Adrenal gland (tissue), 12 donors: ENCODE measurements around the gene DOCK9. TPM values are rescaled to one million over a fixed set of nuclear protein-coding genes. Genes with fewer than 3 reads are reported as not detected.
A peak's percentile ranks its signal among the peaks of the same experiment; 100 is the strongest.

Source experiments
- DNase-seq, 7 donors: peaks; one replicate each; pipeline ENCODE4 v3.0.0-alpha.2; 2019 to 2020
- H3K27ac ChIP-seq, 5 donors: fragments of 200-600 bp; sonication (generic) in 4 of 5; 1 replicate in 3 of 5; 2 replicates in 2 of 5; pipeline versions ENCODE4 v1.5.1 to v1.8.0; 2016 to 2020; ENCODE audit warnings: mild to moderate bottlenecking in 1 of 5
- H3K27me3 ChIP-seq: fragments of 200-600 bp; 2 replicates; pipeline ENCODE4 v1.8.0; 2021
- H3K36me3 ChIP-seq, 2 donors: fragments of 200-600 bp; replicated peaks in 1 of 2; 1 replicate in 1 of 2; 2 replicates in 1 of 2; pipeline versions ENCODE4 v1.5.1 to v1.8.0; 2018 to 2022
- H3K4me1 ChIP-seq, 2 donors: fragments of 200-600 bp; replicated peaks in 1 of 2; 1 replicate in 1 of 2; 2 replicates in 1 of 2; pipeline versions ENCODE4 v1.5.1 to v1.8.0; 2018 to 2021
- H3K4me3 ChIP-seq, 4 donors: fragments of 200-600 bp; sonication (generic) in 3 of 4; one replicate each; pipeline ENCODE4 v1.5.1; 2016 to 2018
- H3K9me3 ChIP-seq, 3 donors: fragments of 200-600 bp; sonication (generic) in 1 of 3; replicated peaks in 1 of 3; 1 replicate in 2 of 3; 2 replicates in 1 of 3; pipeline versions ENCODE4 v1.5.1 to v1.8.0; 2016 to 2021
- POLR2A ChIP-seq, 2 donors: fragments of 450-650 bp; IDR thresholded peaks; one replicate each; pipeline ENCODE4 v1.6.1; 2017; ENCODE audit warnings: antibody characterized with exemption in 2 of 2, mild to moderate bottlenecking in 2 of 2, moderate library complexity in 1 of 2
- WGBS, 4 donors: extraction: QIAGEN DNeasy Blood & Tissue Kit in 2 of 4; methylation state at CpG; one replicate each; pipeline versions ENCODE4 v1.1.5 to v1.1.7; 2013 to 2017; 5-methylcytosine and 5-hydroxymethylcytosine counted together
- intact Hi-C, 2 donors: fragments of 100-400 bp; cut with DNase I; formaldehyde crosslinking; loops; one replicate each; pipeline versions ENCODE4 v1.14.1 to v1.15.0; 2022 to 2023
- polyA plus RNA-seq, 3 donors: library from polyadenylated mRNA; stranded (reverse); fragments of 200-250 nt in 2 of 3; fragments of 350-450 nt in 1 of 3; fragmentation: Illumina TruSeq in 1 of 3; extraction: RNeasy Lipid Tissue Mini Kit (QIAGEN cat#74804) in 1 of 3; gene quantifications; one replicate each; pipeline ENCODE4 v1.2.3, GENCODE V29; 2013 to 2014
- total RNA-seq, 9 donors: library from RNA; depleted of rRNA in 4 of 9; stranded (reverse); fragments of >200 nt in 4 of 9; fragments of 120-200 nt in 1 of 9; fragmentation: NEBNext Ultra II Directional in 1 of 9; extraction: Animal tissue kit (Norgen Biotek cat#: 25700) in 1 of 9; gene quantifications; one replicate each; pipeline versions ENCODE4 v1.1.0 to v1.2.4, GENCODE V29; 2013 to 2023
- TF ChIP-seq, protein P1 (sequence below), 6 experiments: fragments of 450-650 bp in 4 of 6; fragments of 200-600 bp in 2 of 6; sonication (generic) in 1 of 6; IDR thresholded peaks; 1 replicate in 5 of 6; 2 replicates in 1 of 6; pipeline versions ENCODE4 v1.5.1 to v1.8.0; 2016 to 2021; ENCODE audit warnings: antibody characterized with exemption in 6 of 6, mild to moderate bottlenecking in 2 of 6, moderate library complexity in 1 of 6
- donor health status: healthy with polysubstance abuse.
- donor health status: Bipolar disorder and iron deficiency.
- donor health status: DM: yes; HTN: yes; CAD: no.
- donor health status: DM: no; HTN: no; CAD: no.
- donor health status: DM: no; HTN: no; CAD: no.
- donor health status: DM: yes; HTN: yes; CAD: no.

Gene DOCK9
- total and polyA plus RNA-seq, 12 donors, result 16.2 to 83.4 (median 51.9) TPM

DNA sequence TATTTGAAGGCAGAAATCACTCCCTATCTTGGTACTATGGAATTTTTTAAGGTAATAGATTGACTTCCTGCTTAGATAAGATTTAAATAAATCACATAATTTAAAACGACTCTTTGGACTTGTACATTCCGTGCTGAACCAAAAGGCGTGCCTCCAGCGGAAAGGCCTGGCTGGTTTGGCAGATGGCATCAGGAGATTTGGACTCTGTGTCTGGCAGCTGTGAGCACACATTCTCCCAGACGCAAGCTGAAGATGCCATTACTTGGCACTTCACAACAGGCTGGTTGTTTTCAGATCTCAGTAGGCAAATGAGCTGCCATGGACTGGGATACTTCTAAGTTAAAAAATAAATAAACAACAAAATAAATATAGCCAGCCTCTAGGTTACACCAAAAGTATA, 120.9 kb downstream of the DOCK9 start:
- TF ChIP-seq, protein P1, sequence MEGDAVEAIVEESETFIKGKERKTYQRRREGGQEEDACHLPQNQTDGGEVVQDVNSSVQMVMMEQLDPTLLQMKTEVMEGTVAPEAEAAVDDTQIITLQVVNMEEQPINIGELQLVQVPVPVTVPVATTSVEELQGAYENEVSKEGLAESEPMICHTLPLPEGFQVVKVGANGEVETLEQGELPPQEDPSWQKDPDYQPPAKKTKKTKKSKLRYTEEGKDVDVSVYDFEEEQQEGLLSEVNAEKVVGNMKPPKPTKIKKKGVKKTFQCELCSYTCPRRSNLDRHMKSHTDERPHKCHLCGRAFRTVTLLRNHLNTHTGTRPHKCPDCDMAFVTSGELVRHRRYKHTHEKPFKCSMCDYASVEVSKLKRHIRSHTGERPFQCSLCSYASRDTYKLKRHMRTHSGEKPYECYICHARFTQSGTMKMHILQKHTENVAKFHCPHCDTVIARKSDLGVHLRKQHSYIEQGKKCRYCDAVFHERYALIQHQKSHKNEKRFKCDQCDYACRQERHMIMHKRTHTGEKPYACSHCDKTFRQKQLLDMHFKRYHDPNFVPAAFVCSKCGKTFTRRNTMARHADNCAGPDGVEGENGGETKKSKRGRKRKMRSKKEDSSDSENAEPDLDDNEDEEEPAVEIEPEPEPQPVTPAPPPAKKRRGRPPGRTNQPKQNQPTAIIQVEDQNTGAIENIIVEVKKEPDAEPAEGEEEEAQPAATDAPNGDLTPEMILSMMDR (IDR thresholded peaks at IDR 0.05), result no peak
- no peak for TF ChIP-seq POLR2A (IDR thresholded peaks at IDR 0.05)
- intact Hi-C loops, result no loop called here
- Histone ChIP-seq H3K4me3 (no peak overlapping the region), H3K4me1 (no peaks in the 10 kb centered on the region), H3K9me3 (no peaks in the 10 kb centered on the region), H3K27me3 (no peaks in the 10 kb centered on the region), H3K36me3 (peaks cover 0 to 4% of the 10 kb centered on the region in 2 donors), H3K27ac (peak overlapping the region in 2 of 5 donors; percentile 18 to 77)
- 61 to 71% (median 67%) methylated on average over 5 of the region's 5 CpGs for WGBS, 4 donors
- peak in 4 of 7 donors; percentile 40 to 81 (median 55) for DNase-seq

DNA sequence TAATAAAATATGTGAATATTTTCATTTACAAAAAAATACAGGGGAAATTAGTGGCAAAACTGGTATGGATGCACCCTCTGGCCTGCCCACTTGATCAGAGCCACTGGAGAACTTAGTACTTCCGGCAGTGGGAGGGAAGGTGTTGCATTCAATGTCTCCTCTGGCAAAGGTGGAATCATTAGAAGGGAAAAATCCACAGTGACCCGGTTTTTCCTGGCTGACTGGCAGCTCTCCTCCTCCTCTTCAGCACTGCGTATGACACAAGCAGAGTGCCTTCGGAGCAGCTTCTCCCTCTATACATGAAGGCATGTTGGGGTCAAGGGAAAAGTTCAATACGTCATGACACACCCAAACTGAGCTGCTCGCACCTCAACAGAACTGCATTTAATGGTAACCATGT, 123.4 kb downstream of the DOCK9 start:
- Histone ChIP-seq H3K4me3 (no peak overlapping the region), H3K27ac (no peak overlapping the region), H3K4me1 (no peaks in the 10 kb centered on the region), H3K36me3 (peaks cover 0 to 4% of the 10 kb centered on the region in 2 donors), H3K27me3 (no peaks in the 10 kb centered on the region), H3K9me3 (no peaks in the 10 kb centered on the region)
- DNase-seq, result no peak
- no peak for TF ChIP-seq POLR2A (IDR thresholded peaks at IDR 0.05)
- TF ChIP-seq, protein P1 (IDR thresholded peaks at IDR 0.05), result no peak
- 86 to 90% (median 89%) methylated on average over 5 to 6 of the region's 6 CpGs for WGBS, 4 donors
- intact Hi-C loops, result no loop called here

DNA sequence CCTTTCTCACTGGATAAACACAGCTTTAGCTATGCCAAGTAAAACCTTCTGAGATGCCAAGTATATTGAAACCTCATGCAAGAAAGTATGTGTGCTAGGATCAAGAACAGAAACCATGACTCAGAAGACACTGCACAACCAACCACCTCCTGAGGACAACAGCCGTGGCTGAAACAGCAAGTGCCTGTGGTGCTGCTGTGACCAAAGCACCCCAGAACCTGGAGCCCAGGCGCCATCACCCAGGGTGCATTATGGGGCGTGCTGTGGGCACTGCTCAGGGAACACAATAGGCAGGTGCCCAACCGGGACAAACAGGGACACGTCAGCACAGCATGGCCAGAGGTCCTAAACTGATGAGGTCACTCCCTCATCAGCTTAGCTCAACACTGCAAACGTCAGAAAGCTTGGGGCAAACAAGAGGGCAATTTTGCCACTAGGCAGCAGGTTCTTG, 124.1 kb downstream of the DOCK9 start:
- no peaks in the 10 kb centered on the region for H3K4me1 ChIP-seq
- 76 to 88% (median 82%) methylated on average over 5 to 6 of the region's 6 CpGs for WGBS, 4 donors
- H3K27ac ChIP-seq, result no peak overlapping the region
- no peaks in the 10 kb centered on the region for H3K9me3 ChIP-seq
- H3K36me3 ChIP-seq, result peaks cover 0 to 4% of the 10 kb centered on the region in 2 donors
- H3K27me3 ChIP-seq, result no peaks in the 10 kb centered on the region
- TF ChIP-seq POLR2A (IDR thresholded peaks at IDR 0.05), result no peak
- TF ChIP-seq, protein P1 (IDR thresholded peaks at IDR 0.05), result no peak
- intact Hi-C loops, result no loop called here
- DNase-seq, result peak in 1 of 7 donors; percentile 24
- H3K4me3 ChIP-seq, result no peak overlapping the region

DNA sequence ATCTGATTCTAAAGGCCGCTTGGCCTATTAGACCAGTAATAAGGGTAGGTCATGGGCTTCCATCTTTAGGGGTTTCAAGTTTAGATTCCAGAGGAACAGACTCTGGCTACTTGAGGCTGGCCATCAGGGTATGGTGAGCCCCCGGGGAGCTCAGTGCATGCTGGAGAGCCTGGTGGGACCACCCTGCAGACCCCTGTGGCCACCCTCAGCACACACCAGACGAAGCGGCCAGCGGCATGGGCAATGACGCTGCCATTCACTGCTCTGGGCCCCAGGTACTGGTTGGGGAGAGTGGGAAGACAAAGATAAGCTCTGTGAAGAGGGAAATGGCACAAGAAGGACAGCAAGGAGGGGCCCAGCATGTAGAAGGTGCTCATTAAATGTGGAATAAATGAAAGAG, 126.6 kb downstream of the DOCK9 start:
- Histone ChIP-seq H3K9me3 (no peaks in the 10 kb centered on the region), H3K27me3 (no peaks in the 10 kb centered on the region), H3K4me3 (no peak overlapping the region), H3K27ac (no peak overlapping the region), H3K4me1 (no peaks in the 10 kb centered on the region), H3K36me3 (peaks cover 0 to 4% of the 10 kb centered on the region in 2 donors)
- no peak for DNase-seq
- intact Hi-C loops, result no loop called here
- TF ChIP-seq, protein P1 (IDR thresholded peaks at IDR 0.05), result no peak
- TF ChIP-seq POLR2A (IDR thresholded peaks at IDR 0.05), result no peak
- WGBS, 4 donors, result 89 to 99% (median 96%) methylated on average over 6 of the region's 6 CpGs
